Effector memory CD8-positive, alpha-beta T cell (primary cell): ENCODE measurements around the gene ST6GAL1.
"Not testable (repeated sequence)": the region's sequence is repeated elsewhere in the genome, so short reads cannot be mapped to it uniquely, and the experiment has no call there.

ENCODE experiments used
- ATAC-seq: fragments of 150-1000 bp; cut with Tn5 transposase; replicated peaks from 2 replicates; pipeline ENCODE4 v1.10.0; 2021; ENCODE audit warnings: mild to moderate bottlenecking, moderate library complexity
- DNase-seq, 3 experiments: peaks; one replicate each; pipeline ENCODE4 v3.0.0; 2021
- H3K27ac Mint-ChIP-seq, 2 donors: one replicate each; pipeline ENCODE4 v1.8.0; 2022; ENCODE audit warnings: mild to moderate bottlenecking in 2 of 2, mixed read lengths in 2 of 2, moderate library complexity in 2 of 2
- H3K27me3 Mint-ChIP-seq, 2 donors: one replicate each; pipeline ENCODE4 v1.8.0; 2022; ENCODE audit warnings: mixed read lengths in 2 of 2
- H3K36me3 Mint-ChIP-seq: one replicate; pipeline ENCODE4 v1.8.0; 2022; ENCODE audit warnings: mild to moderate bottlenecking, moderate library complexity, mixed read lengths; ENCODE audit not compliant: insufficient read depth
- H3K4me1 Mint-ChIP-seq, 2 donors: one replicate each; pipeline ENCODE4 v1.8.0; 2022; ENCODE audit warnings: low read depth in 2 of 2, mixed read lengths in 2 of 2
- H3K4me3 Mint-ChIP-seq, 2 donors: one replicate each; pipeline ENCODE4 v1.8.0; 2022; ENCODE audit warnings: mild to moderate bottlenecking in 2 of 2, mixed read lengths in 2 of 2, moderate library complexity in 2 of 2
- H3K9me3 Mint-ChIP-seq, 2 donors: one replicate each; pipeline ENCODE4 v1.8.0; 2022; ENCODE audit warnings: mixed read lengths in 2 of 2

Gene ST6GAL1

DNA sequence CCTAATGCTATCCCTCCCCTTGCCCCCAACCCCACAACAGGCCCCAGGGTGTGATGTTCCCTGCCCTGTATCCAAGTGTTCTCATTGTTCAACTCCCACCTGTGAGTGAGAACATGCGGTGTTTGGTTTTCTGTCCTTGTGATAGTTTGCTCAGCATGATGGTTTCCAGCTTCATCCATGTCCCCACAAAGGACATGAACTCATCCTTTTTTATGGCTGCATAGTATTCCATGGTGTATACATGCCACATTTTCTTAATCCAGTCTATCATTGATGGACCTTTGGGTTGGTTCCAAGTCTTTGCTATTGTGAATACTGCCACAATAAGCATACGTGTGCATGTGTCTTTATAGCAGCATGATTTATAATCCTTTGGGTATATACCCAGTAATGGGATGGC, 122.1 kb downstream of the ST6GAL1 start:
- H3K27me3 Mint-ChIP-seq, H3K4me3 Mint-ChIP-seq, H3K27ac Mint-ChIP-seq, DNase-seq, ATAC-seq: not testable (repeated sequence)
- Mint-ChIP-seq H3K4me1 (peaks cover 52 to 58% of the 10 kb centered on the region in 2 donors), H3K36me3 (peaks cover 64% of the 10 kb centered on the region), H3K9me3 (peaks cover 3 to 11% of the 10 kb centered on the region in 2 donors)

DNA sequence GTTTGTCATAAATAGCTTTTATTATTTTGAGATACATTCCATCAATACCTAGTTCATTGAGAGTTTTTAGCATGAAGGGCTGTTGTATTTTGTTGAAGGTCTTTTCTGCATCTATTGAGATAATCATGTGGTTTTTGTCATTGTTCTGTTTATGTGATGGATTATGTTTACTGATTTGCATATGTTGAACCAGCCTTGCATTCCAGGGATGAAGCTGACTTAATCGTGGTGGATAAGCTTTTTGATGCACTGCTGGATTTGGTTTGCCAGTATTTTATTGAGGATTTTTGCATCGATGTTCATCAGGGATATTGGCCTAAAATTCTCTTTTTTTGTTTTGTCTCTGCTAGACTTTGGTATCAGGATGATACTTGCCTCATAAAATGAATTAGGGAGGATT, 124.1 kb downstream of the ST6GAL1 start:
- DNase-seq, H3K27me3 Mint-ChIP-seq, H3K4me3 Mint-ChIP-seq, ATAC-seq: not testable (repeated sequence)
- Mint-ChIP-seq H3K9me3 (peaks cover 3 to 11% of the 10 kb centered on the region in 2 donors), H3K27ac (peak overlapping the region in 1 of 2 donors; percentile 76), H3K36me3 (peaks cover 66% of the 10 kb centered on the region), H3K4me1 (peaks cover 49 to 55% of the 10 kb centered on the region in 2 donors)

DNA sequence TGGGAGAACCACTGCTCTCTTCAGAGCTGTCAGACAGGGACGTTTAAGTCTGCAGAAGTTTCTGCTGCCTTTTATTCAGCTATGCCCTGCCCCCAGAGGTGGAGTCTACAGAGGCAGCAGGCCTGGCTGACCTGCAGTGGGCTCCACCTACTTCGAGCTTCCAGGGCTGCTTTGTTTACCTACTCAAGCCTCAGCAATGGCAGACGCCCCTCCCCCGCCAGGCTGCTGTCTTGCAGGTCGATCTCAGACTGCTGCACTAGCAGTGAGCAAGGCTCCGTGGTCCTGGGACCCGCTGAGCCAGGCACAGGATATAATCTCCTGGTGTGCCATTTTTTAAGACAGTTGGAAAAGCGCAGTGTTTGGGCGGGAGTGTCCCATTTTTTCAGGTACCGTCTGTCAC, 127.5 kb downstream of the ST6GAL1 start:
- Mint-ChIP-seq H3K4me1 (peaks cover 35 to 48% of the 10 kb centered on the region in 2 donors), H3K27ac (peak overlapping the region in 1 of 2 donors; percentile 64), H3K36me3 (peaks cover 77% of the 10 kb centered on the region), H3K9me3 (peaks cover 3 to 11% of the 10 kb centered on the region in 2 donors)
- ATAC-seq, H3K4me3 Mint-ChIP-seq, H3K27me3 Mint-ChIP-seq, DNase-seq: not testable (repeated sequence)

DNA sequence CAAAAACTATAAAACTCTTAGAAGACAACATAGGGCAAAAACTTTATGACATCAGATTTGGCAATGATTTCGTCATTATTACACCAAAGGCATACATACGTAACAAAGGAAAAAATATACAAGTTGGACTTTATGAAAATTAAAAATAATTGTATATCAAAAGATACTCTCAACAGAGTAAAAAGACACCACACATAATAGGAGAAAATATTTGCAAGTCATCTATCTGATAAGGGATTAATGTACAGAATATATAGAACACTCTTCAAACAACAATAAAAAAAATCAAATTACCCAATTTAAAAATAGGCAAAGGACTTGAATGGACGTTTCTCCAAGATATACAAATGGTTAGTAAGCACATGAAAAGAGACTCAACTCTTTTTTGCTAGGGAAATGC, 131.4 kb downstream of the ST6GAL1 start:
- Mint-ChIP-seq H3K27ac (peak overlapping the region in 1 of 2 donors; percentile 56), H3K36me3 (peaks cover 62% of the 10 kb centered on the region)

DNA sequence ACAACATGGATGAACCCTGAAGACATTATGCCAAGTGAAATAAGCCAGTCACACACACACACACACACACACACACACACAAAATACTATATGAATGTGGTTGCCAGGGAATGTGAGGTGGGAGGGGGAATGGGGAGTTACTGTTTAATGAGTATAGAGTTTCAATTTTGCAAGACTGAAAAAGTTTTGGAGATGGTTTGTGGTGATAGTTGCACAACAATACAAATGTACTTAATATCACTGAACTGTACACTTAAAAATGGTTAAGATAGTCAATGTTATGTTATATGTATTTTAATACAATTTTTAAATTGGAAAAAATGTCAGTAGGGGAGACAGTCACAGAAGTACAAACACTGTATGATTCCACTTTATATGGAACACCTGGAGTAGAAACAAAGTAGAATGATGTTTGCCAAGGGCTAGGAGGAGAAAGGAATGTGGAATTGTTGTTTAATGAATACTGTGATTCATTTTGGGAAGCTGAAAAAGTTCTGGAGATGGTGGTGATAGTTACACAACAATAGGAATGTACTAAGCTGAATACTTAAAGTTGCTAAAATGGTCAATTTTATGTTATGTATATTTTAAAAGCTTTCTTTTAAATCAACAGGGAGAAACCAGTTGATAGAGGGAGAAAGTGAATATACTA, 132.3 kb downstream of the ST6GAL1 start:
- Mint-ChIP-seq H3K4me3 (no peak overlapping the region), H3K27me3 (no peaks in the 10 kb centered on the region), H3K36me3 (peaks cover 57% of the 10 kb centered on the region), H3K9me3 (no peaks in the 10 kb centered on the region), H3K27ac (peak overlapping the region; percentile 54 to 57), H3K4me1 (peaks cover 36 to 47% of the 10 kb centered on the region in 2 donors)
- ATAC-seq (no peak), DNase-seq (no peak)

More for the DNA sequence above, 131.4 kb downstream of the ST6GAL1 start:
- H3K4me1 Mint-ChIP-seq, result peaks cover 38 to 53% of the 10 kb centered on the region in 2 donors
- ATAC-seq (no peak), DNase-seq (no peak)
- H3K4me3 Mint-ChIP-seq, result no peak overlapping the region
- H3K9me3 Mint-ChIP-seq, result peaks cover 0 to 1% of the 10 kb centered on the region in 2 donors
- no peaks in the 10 kb centered on the region for H3K27me3 Mint-ChIP-seq

DNA sequence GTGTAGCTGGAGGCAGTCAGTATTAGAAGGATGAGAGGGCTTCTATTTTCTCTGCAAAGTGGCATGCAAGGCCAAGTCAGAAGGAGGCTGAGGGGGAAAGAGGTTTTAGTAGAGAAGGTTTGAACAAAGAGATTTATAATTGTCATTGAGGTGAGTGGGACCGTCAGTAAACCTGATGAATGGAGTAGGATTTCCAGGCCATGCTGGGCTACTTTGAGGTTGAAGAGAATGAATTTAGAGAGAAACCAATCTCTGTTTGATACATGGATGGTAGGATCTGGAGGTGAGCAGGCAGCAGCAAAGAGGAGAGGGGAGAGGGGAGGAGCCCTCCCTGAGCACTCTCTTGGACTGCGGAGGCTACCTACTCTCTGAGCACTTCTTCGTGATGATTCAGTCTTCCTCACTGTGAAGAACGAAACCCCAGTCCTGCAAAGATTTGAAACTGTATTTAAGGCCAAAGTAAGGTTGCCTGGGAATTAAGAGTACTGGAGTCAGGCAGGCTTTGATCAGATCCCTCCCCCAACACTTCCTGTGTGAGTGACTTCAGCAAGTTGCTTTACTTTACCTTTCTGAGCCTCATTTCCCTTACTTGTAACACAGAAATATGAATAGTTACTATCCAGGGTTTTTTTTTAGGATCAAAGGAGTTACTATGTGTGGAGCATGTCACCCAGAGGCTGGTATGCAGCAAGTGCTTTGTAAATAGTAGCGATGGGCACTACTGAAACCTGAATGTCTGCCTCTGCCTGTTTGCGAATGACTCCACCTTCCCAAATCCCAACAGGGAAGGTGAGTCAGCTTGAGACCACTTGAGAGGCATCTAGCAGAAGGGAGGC, 133.2 kb downstream of the ST6GAL1 start:
- DNase-seq, result no peak
- Mint-ChIP-seq H3K27ac (peak overlapping the region; percentile 54 to 57), H3K4me3 (no peak overlapping the region), H3K4me1 (peaks cover 36 to 47% of the 10 kb centered on the region in 2 donors), H3K9me3 (no peaks in the 10 kb centered on the region), H3K27me3 (no peaks in the 10 kb centered on the region), H3K36me3 (peaks cover 54% of the 10 kb centered on the region)
- ATAC-seq, result peak; percentile 28

DNA sequence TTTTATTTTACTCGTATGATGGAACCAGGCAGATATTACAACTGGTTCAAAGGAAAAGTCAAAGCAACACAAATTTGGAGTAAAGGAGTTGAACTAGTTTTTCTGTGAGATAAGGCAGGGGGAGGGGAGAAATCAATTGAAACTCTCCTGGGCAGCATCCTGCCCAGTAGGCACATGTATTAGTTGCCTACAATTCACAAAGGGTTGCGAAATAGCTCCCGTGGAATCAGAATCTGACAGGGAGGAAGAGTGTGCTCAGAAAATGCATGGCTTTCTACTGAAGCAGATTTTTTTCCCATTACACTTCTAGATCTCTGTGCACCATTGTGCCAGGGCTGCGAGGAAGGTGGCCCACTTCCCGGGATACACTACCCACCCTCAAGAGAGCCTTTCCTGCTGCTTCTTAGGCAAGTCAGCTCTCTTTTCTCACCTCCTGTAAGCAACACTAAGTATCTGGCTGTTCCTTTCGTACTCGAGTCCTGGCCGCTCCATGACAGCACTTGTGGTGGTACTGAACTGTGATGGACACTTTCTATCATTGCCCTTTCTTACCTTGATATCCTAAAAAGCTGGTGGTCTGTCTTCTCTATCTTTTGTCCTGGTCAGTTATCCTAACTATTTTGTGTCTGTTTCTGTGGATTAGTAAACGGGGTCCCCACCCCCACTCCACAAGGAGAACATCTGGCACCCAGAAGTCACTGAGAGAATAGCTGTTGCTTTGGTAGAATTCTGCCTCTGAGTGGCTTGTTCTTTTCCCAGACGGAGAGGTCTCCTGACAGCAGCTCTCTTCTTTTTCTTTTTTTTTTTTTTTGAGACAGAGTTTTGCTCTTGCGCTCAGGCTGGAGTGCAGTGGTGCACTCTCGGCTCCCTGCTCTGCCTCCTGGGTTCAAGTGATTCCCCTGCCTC, 134.1 kb downstream of the ST6GAL1 start:
- DNase-seq, result no peak
- ATAC-seq, result no peak
- H3K27ac Mint-ChIP-seq, result peak overlapping the region; percentile 57 to 69
- H3K36me3 Mint-ChIP-seq, result peaks cover 55% of the 10 kb centered on the region
- H3K4me1 Mint-ChIP-seq, result peaks cover 30 to 42% of the 10 kb centered on the region in 2 donors
- H3K9me3 Mint-ChIP-seq, result no peaks in the 10 kb centered on the region
- H3K4me3 Mint-ChIP-seq, result no peak overlapping the region
- no peaks in the 10 kb centered on the region for H3K27me3 Mint-ChIP-seq

DNA sequence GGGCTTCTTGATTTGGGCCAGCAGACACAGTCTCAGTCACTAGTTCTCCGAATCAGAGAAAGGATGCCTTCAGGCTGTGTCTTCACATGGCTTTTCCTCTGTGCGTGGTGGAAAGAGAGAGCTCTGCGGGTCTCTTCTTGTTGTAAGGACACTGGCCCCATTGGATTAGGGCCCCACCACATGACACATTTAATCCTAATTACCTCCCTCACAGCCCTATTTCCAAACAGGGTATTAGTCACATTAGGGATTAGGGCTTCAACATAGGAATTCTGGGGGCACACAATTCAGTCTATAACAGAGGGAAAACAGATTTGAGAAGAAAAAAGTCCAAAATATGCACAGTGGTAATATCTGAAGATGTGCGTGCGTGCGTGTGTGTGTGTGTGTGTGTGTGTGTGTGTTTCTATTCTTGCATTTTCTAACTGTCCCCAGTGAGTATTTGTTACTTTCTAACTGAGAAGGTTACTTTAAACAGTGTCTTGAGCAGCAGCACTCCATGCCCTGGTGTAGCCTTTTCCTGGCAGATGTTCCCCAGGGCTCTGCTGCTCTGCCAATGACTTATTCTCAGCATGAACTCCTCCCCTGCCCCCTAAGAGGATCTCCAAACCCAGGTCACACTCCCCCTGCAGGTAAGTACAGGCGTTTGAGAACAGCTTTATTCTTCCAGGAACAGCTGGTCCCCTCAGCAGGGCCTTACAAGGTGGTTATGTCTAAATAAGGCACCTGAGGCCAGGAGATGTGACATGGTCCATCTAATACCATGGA, 136.1 kb downstream of the ST6GAL1 start:
- peaks cover 29 to 43% of the 10 kb centered on the region in 2 donors for H3K4me1 Mint-ChIP-seq
- no peak overlapping the region for H3K4me3 Mint-ChIP-seq
- ATAC-seq (peak; percentile 83), DNase-seq (peak; percentile 17 to 30 (median 18))
- H3K36me3 Mint-ChIP-seq, result peaks cover 48% of the 10 kb centered on the region
- H3K27me3 Mint-ChIP-seq, result no peaks in the 10 kb centered on the region
- peak overlapping the region; percentile 44 to 75 for H3K27ac Mint-ChIP-seq
- no peaks in the 10 kb centered on the region for H3K9me3 Mint-ChIP-seq

DNA sequence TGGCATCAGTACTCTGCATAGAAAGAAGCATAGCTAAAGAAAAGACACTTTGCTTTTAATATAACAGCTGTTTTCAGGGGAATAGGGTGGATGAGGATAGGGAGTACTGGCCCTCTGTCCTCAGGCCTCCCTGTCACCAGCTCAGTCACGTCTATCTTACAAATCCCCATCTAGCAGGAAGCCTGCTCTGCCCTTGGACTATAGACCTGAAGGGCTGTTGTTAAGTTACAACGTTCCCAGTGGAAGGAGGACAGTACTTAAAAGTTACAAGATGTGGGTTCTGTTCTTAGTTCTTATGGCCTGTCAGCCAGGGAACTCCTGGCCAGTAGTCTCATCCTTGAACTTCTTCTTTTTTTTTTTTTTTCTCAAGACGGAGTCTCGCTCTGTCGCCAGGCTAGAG, 138.5 kb downstream of the ST6GAL1 start:
- Mint-ChIP-seq H3K4me1 (peaks cover 22 to 35% of the 10 kb centered on the region in 2 donors), H3K27me3 (no peaks in the 10 kb centered on the region), H3K36me3 (peaks cover 55% of the 10 kb centered on the region), H3K27ac (peak overlapping the region; percentile 29 to 64), H3K4me3 (no peak overlapping the region), H3K9me3 (no peaks in the 10 kb centered on the region)
- ATAC-seq, result no peak
- DNase-seq, result no peak

DNA sequence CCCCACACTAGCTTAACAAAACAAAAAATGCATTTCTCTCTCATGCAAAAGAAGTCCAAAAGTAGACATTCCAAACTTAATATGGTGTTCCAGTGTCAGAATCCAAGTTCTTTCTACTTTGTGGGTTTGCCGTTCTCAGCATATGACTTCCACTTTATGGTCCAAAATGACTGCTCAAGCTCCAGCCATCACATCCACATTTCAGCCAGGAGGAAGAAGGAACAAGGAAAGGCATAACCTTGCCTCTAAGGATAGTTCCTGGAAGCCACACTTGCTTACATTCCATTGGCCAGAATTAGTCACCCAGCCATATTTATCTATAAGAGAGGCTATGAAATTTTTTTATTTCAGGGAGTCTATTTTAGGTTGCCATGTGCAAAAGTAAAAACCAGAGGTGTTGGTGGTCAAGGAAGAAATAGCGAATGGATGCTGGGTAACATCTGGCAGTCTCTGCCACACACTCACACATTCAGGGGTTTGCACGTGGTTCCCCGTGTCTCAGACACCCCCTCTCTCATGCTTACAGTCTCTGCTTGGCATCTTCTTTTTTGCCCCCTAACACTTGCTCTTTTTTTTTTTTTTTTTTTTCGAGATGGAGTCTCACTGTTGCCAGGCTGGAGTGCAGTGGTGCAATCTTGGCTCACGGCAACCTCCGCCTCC, 139.7 kb downstream of the ST6GAL1 start:
- Mint-ChIP-seq H3K9me3 (no peaks in the 10 kb centered on the region), H3K4me3 (no peak overlapping the region), H3K27ac (peak overlapping the region; percentile 35 to 41), H3K36me3 (peaks cover 60% of the 10 kb centered on the region), H3K4me1 (peaks cover 16 to 29% of the 10 kb centered on the region in 2 donors), H3K27me3 (no peaks in the 10 kb centered on the region)
- ATAC-seq (peak; percentile 44), DNase-seq (no peak)

DNA sequence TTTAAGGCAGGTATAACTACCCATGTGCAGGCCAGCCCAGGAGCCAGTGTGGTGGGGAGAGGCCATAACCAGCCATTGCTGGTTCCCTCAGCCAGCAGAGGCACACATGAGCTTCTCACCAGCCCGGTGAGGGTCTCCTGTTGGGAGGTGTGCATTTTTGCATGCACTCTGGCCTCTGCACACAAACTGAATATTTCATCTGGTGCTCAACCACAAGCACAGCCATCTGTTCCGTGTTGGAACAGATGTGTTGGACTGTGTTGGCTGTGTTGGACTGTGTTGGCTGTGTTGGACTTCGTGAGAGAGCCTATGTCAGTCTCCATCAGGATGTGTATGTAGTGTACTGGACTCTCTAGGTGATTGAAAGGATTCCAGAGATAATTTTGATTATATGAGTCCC, 141.8 kb downstream of the ST6GAL1 start:
- ATAC-seq (no peak), DNase-seq (no peak)
- Mint-ChIP-seq H3K27ac (no peak overlapping the region), H3K4me3 (no peak overlapping the region), H3K36me3 (peaks cover 70% of the 10 kb centered on the region), H3K27me3 (no peaks in the 10 kb centered on the region), H3K9me3 (no peaks in the 10 kb centered on the region), H3K4me1 (peaks cover 8 to 17% of the 10 kb centered on the region in 2 donors)

DNA sequence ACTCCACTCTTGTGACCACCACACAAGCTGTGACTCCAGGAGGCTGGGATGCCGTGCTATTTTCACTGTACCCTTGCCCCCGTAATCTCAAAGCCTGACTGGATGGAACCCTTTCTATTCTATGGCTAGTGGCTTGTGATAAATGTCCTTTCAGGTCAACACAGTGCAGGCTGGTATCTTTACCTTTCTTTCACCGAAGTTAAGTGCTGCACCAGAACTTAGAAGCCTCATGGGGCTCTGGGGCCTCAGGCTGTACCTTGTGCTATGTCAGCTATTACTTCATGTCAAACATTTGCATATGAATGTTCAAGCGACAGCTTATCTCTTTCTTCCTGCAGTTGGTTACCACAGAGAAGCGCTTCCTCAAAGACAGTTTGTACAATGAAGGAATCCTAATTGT, 142.2 kb downstream of the ST6GAL1 start:
- H3K4me1 Mint-ChIP-seq, result peaks cover 8 to 17% of the 10 kb centered on the region in 2 donors
- H3K27me3 Mint-ChIP-seq, result no peaks in the 10 kb centered on the region
- H3K27ac Mint-ChIP-seq, result no peak overlapping the region
- H3K9me3 Mint-ChIP-seq, result no peaks in the 10 kb centered on the region
- peaks cover 72% of the 10 kb centered on the region for H3K36me3 Mint-ChIP-seq
- H3K4me3 Mint-ChIP-seq, result no peak overlapping the region
- no peak for DNase-seq
- ATAC-seq, result no peak
